Amniotic stem cell (primary cell): ENCODE results near the gene PPP2CA.
A peak's percentile ranks its signal among the peaks of the same experiment; 100 is the strongest.
"Not testable (repeated sequence)": the region's sequence is repeated elsewhere in the genome, so short reads cannot be mapped to it uniquely, and the experiment has no call there.

Experiments used
- DNase-seq: peaks from one replicate; lab custom pipeline; 2025; lab: John Stamatoyannopoulos, UW

The PPP2CA gene

DNA sequence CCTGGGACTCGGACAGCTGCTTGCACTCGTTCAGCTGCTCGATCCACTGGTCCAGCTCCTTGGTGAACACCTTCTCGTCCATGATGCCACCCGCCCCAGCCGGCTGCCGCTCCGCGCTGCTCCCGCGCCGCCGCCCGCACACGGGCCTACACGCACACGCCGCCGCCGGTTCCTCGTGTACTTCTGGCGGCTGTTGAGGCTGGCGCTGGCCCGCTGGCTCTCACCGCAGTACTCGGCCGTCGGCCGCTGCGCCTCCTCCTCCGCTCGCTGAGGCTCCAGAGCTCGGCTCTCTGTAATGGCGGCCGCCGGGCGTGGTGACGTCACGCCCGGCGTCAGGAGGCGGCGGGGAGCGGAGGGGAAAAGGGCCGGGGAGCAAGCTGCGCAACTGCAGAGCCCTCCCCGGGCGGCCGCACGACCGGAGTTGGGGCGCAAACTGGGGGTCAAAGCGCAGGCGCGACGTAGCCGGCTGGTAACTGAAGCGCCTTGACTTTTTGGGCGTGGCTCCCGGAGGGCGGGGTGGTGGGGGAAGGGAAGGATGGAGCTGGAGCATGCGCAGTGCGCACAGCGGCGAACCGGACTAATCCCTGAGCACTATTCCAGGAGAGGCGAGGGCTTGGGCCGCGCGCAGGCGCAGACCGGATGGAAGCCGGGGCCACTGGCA lies at the start of gene PPP2CA:
Gene PPP2CA (minus strand): TSS at position 294 of the 661 bp plus-strand sequence. CDS start 212 bp downstream, at position 82.
- DNase-seq = peak; percentile 98

DNA sequence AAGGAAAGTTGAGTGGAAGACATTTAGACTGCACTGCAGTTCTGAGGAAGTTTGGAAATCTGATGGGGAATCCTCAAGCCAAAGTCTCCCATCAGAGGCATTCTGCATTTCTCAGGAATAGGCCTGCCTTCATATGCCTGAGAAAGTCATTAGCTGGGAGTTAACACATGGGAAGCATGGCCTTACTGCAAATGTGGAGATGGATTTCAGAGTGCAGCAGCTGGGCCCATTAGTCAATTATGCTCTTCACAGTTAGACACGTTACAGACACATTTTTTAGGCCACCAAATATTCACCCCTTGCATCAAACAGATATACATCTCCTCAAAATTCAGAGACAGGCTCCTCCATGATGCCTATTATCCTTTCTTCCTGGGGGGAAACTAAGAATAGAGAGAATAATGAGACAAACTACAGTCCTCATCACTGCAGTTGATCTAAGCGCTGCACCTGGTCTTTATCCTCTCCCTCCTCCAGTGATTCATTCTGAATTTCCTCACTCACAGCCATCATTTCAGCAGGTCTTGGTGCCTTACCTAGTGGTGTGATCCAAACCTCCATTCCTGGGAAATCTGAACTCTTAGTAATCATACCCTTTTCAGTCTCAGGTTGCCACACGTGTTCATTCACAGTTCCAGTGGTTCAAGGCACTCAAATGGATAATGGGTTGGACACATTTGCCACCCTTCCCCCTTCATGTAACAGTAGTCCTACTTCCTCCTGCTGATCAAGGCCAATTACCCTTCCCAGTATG lies 47.9 kb upstream of the PPP2CA start:
- no peak for DNase-seq

- no peak for DNase-seq
These were observed 45.2 kb upstream of the PPP2CA start for GRCh38 chr5:134271059-134271458.

DNA sequence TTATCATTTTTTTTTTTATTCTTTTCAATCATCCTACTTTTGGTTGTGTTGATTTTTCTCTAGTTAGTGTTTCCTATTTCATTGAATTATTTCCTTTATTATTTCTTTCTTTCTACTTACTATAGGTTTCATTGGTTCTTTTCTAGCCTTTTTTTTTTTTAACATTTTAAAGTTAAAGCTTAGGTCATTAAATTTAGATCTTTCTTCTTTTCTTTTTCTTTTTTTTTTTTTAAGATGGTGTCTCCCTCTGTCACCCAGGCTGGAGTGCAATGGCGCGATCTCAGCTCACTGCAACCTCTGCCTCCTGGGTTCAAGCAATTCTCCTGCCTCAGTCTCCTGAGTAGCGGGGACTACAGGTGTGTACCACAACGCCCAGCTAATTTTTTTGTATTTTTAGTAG lies 43.0 kb upstream of the PPP2CA start:
- no peak for DNase-seq

- no peak for DNase-seq
These were observed 42.2 kb upstream of the PPP2CA start for GRCh38 chr5:134268019-134268601.

DNA sequence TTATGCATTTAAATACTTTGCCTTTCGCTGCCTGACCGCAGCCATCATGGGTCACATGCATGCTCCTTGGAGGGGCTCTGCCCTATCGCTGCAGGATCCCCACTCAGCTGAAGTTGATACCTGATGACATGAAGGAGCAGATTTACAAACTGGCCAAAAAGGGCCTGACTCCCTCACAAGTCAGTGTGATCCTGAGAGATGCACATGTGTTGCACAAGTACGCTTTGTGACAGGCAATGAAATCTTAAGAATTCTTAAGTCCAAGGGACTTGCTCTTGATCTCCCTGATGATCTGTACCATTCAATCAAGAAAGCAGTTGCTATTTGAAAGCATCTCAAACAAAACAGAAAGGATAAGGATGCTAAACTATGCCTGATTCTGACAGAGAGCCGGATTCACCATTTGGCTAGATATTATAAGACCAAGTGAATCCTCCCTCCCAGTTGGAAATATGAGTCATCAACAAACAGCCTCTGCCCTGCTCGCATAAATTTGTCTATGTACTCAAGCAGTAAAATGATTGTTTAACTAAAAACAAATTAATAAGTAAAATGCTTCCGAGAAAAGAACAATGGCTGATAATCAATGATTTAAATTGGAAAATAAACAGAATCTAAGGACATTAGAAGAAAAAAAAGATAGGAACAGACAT lies 41.6 kb upstream of the PPP2CA start:
- no peak for DNase-seq

GRCh38 chr5:134263801-134264200 lies 37.9 kb upstream of the PPP2CA start:
- DNase-seq = no peak

DNA sequence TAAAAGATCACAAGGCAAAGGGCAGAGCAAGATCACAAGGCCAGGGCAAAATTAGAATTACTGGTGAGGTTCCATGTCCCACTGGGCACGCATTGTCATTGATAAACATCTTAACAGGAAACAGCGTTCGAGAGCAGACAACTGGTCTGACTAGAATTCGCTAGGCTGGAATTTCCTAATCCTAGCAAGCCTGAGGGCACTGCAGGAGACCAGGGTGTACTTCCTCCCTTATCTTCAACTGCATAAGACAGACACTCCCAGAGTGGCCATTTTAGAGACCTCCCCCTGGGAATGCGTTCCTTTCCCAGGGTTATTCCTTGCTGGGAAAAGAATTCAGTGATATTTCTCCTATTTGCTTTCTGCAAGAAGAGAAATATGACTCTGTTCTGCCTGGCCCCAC lies 36.8 kb upstream of the PPP2CA start:
- not testable (repeated sequence) for DNase-seq

DNA sequence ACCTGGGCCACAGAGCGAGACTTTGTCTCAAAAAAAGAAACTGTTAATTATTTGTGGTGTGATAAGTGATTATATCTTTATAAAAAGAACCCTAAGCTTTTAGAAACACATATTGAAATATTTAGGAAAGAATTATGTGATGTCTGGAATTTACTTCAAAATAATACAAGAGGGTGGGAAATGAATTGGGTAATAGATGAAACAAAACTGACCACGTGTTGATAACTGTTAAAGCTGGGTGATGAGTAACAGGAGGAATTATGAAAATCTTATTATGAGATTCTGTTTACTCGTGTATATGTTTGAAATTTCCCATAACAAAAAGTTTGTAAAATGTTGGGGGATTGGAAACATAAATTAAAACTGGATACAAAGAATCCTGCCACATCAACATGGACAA lies 33.0 kb upstream of the PPP2CA start:
- no peak for DNase-seq

- DNase-seq = no peak
These were observed 31.3 kb upstream of the PPP2CA start for GRCh38 chr5:134257176-134257575.

- no peak for DNase-seq
These were observed 29.7 kb upstream of the PPP2CA start for GRCh38 chr5:134255418-134256150.

GRCh38 chr5:134253368-134254153 lies 27.7 kb upstream of the PPP2CA start:
- not testable (repeated sequence) for DNase-seq

- peak; percentile 57 for DNase-seq
These were observed 26.8 kb upstream of the PPP2CA start for GRCh38 chr5:134252671-134253070.

DNA sequence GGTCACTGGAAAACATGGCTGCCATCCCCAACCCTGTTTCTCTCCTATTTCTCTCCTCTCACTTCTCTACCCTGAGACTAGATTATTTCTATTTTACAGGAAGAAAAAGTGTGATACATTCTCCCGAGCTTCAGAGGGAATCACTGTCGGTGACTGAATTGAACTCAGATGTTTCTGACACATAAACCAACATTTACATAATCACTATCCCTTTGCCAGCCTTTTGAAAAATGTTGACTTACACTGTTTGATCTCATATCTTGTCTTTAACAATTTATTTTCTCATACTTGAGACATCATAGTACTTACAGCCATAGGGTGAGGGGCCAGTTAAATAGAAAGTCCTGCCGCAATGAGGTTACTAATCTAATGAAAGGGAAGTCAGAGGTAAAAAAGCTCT lies 25.1 kb upstream of the PPP2CA start:
- no peak for DNase-seq

GRCh38 chr5:134249469-134250379 lies 23.9 kb upstream of the PPP2CA start:
- no peak for DNase-seq

- DNase-seq = no peak
These were observed 22.4 kb upstream of the PPP2CA start for GRCh38 chr5:134248256-134248655.

- peak; percentile 73 for DNase-seq
These were observed 21.8 kb upstream of the PPP2CA start for GRCh38 chr5:134247428-134248224.

- no peak for DNase-seq
These were observed 21.0 kb upstream of the PPP2CA start for GRCh38 chr5:134246771-134247427.

- DNase-seq = no peak
These were observed 19.8 kb upstream of the PPP2CA start for GRCh38 chr5:134245692-134246091.
